ENCODE data around the gene SORCS2.

SORCS2 gene

DNA sequence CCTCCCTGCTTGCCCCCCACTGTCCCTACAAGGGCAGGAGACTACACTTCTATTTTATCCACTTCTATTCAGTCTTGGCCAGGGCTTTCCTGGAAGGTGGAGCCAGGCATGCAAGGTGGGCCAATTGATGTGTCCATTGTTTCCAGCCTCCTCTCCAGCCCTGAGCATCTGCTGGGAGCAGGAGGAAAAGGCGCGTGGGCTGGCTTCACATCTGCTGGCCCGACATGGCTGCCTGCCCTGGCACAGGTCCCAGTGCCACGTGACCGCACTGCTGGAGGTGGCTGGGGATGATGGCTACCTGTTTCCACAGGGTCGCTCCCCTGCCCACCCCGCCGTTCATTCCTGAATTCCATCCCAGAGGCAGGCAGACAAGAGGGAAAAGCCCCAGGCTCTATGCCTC lies 499.6 kb downstream of the SORCS2 start:
- POLR2A ChIA-PET, result no interaction called here
- no peak for DNase-seq (ENCODE audit: low read depth, low spot score)
- TF ChIP-seq, protein P1, sequence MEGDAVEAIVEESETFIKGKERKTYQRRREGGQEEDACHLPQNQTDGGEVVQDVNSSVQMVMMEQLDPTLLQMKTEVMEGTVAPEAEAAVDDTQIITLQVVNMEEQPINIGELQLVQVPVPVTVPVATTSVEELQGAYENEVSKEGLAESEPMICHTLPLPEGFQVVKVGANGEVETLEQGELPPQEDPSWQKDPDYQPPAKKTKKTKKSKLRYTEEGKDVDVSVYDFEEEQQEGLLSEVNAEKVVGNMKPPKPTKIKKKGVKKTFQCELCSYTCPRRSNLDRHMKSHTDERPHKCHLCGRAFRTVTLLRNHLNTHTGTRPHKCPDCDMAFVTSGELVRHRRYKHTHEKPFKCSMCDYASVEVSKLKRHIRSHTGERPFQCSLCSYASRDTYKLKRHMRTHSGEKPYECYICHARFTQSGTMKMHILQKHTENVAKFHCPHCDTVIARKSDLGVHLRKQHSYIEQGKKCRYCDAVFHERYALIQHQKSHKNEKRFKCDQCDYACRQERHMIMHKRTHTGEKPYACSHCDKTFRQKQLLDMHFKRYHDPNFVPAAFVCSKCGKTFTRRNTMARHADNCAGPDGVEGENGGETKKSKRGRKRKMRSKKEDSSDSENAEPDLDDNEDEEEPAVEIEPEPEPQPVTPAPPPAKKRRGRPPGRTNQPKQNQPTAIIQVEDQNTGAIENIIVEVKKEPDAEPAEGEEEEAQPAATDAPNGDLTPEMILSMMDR (IDR thresholded peaks at IDR 0.05; ENCODE audit: insufficient read depth, low read length, missing control alignments), result no peak
- H3K4me3 ChIP-seq (ENCODE audit: low read depth, low read length), result no peak overlapping the region
- CTCF ChIA-PET, result no interaction called here

DNA sequence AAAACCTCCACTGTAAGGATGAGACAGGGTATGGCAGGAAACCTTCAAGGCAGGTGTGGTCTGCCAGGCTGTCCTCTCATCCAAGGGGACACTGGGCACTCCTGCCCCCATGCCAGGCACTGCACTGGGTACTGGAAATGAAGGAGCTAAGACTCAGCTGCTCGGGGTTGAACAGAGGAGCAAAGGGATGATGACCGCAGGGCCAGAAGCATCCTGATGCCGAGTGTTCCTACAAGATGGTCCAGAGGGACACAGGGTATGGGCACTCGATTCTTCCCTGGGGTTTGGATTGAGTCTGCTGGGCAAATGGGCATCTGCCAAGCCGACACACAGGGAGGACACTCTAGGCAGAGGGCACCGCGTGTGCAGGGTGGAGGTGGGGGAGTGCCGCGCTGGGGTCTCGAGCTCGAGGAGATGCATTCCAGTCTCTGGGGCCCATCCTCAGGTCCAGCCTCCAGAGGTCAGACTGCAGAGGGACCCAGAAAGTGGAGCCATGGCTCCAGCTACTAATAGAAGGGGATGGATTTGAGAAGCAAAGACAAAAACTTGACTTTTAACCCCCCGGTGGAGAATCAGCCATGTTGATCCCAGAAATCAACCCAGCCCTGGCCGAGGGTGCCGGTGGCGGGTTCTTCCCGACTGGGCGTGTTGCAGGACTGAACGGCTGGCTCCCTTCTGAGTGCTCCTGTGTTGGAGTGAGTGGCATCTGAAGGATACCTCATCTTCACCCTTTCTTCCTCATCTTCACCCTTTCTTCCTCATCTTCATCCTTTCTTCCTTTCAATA lies 500.3 kb downstream of the SORCS2 start:
- DNase-seq (ENCODE audit: low read depth, low spot score), result no peak
- ChIA-PET CTCF (no interaction called here), POLR2A (no interaction called here)
- no peak overlapping the region for H3K4me3 ChIP-seq (ENCODE audit: low read depth, low read length)
- TF ChIP-seq, protein P1 (IDR thresholded peaks at IDR 0.05; ENCODE audit: insufficient read depth, low read length, missing control alignments), result no peak

DNA sequence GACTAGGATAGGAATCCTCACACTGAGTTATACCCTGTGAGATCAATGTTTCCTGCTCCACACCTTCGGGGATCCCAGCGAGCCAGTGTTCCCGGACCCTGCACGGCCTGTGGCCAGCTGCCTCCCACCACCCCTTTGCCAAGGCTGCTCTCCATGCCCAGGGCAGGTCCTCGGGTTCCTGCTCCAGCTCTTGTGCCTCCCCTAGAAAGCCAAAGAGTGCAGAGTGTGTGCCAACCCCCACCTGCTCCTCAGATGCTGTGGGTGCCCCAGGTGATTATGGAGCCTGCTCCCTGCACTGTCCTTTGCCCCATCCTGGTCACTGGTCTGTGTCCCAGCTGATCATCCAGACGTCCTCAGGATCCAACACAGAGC lies 500.9 kb downstream of the SORCS2 start:
- no peak overlapping the region for H3K4me3 ChIP-seq (ENCODE audit: low read depth, low read length)
- no peak for DNase-seq (ENCODE audit: low read depth, low spot score)
- TF ChIP-seq, protein P1 (IDR thresholded peaks at IDR 0.05; ENCODE audit: insufficient read depth, low read length, missing control alignments), result no peak
- CTCF ChIA-PET, result no interaction called here
- POLR2A ChIA-PET, result no interaction called here

DNA sequence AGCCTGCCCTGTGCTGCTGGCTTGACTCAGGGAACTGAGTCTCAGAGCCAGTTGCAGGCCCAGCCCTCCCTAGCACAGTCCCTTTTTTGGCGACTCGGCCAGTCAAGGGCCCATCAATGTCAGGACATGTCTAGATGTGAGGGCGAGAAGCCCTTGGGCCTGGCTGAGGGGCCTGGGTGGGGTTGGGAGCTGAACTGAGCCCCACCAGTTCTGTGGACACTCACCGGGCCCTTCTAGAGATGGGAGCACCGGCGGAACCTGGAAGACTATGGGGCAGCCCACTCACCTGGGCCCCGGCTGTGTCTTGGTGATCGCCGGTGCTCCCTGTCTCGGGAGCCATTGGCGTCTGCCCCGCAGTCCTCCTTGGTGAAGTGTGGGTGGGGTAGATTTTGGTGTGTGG lies 501.4 kb downstream of the SORCS2 start:
- ChIA-PET CTCF (no interaction called here), POLR2A (no interaction called here)
- no peak for DNase-seq (ENCODE audit: low read depth, low spot score)
- H3K4me3 ChIP-seq (ENCODE audit: low read depth, low read length), result no peak overlapping the region
- TF ChIP-seq, protein P1 (IDR thresholded peaks at IDR 0.05; ENCODE audit: insufficient read depth, low read length, missing control alignments), result no peak

DNA sequence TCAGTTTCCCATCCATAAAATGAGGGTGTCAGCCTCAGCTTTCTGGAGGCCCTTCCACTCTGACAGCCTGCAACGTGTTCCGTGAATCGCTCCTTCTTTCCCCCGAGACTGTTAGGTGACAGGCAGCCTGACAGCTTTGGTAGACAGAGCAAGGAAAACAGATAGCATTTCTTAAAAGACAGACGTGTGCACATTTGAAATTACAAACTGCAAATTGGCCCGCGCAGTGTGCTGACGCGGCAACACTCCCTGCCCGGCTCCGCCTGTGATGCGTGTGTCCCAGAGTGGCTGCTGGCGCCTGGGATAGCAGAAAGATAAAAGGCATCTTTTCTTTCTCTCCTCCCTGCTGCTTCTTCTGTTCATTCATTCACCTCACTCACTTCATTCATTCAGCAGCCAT lies 502.0 kb downstream of the SORCS2 start:
- no peak for DNase-seq (ENCODE audit: low read depth, low spot score)
- ChIA-PET POLR2A (no interaction called here), CTCF (no interaction called here)
- H3K4me3 ChIP-seq (ENCODE audit: low read depth, low read length), result no peak overlapping the region
- TF ChIP-seq, protein P1 (IDR thresholded peaks at IDR 0.05; ENCODE audit: insufficient read depth, low read length, missing control alignments), result no peak

DNA sequence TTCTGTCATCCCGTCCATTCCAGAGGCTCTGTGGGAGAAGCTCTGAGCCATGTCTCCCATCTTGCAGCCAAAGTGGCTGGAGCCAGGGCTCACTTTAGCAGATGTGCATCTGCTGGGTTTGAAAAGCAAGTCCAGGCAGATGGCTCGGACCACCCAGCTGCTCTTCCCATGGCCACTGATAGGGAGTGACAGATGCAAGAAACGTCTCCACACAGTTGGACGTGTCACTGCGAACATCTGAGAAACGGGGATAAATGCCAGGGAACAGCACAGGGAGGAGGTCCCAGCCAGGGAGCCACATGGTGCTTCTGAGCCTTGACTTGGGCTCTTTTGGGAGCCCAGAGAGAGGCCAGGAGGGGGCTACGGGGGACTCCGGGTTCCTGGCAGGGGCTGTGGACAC lies 505.0 kb downstream of the SORCS2 start:
- POLR2A ChIA-PET, result no interaction called here
- H3K4me3 ChIP-seq (ENCODE audit: low read depth, low read length), result no peak overlapping the region
- DNase-seq (ENCODE audit: low read depth, low spot score), result no peak
- TF ChIP-seq, protein P1 (IDR thresholded peaks at IDR 0.05; ENCODE audit: insufficient read depth, low read length, missing control alignments), result no peak
- CTCF ChIA-PET, result no interaction called here
